Measurements from ENCODE around the gene TFDP3.

TFDP3 gene

GRCh38 chrX:133218329-133218728 is at the start of gene TFDP3:
Gene TFDP3 (minus strand): TSS chrX:133218354. CDS start chrX:133218259, 95 bp downstream.
- no peak for DNase-seq

- no peak for DNase-seq
Observed at GRCh38 chrX:133267621-133268020, 49.5 kb upstream of the TFDP3 start.

GRCh38 chrX:133265331-133265730 is 47.2 kb upstream of the TFDP3 start:
- DNase-seq = no peak

GRCh38 chrX:133258481-133258880 is 40.3 kb upstream of the TFDP3 start:
- no peak for DNase-seq

GRCh38 chrX:133254666-133255065 is 36.5 kb upstream of the TFDP3 start:
- DNase-seq = no peak

- DNase-seq = no peak
Observed at GRCh38 chrX:133251204-133251603, 33.0 kb upstream of the TFDP3 start.

GRCh38 chrX:133250184-133251100 is 32.3 kb upstream of the TFDP3 start:
- no peak for DNase-seq

GRCh38 chrX:133249266-133250058 is 31.3 kb upstream of the TFDP3 start:
- no peak for DNase-seq

GRCh38 chrX:133248177-133248576 is 30.0 kb upstream of the TFDP3 start:
- DNase-seq = no peak

GRCh38 chrX:133246921-133247320 is 28.8 kb upstream of the TFDP3 start:
- no peak for DNase-seq

- DNase-seq = no peak
Observed at GRCh38 chrX:133235830-133236229, 17.7 kb upstream of the TFDP3 start.

- DNase-seq = no peak
Observed at GRCh38 chrX:133232331-133232730, 14.2 kb upstream of the TFDP3 start.

- no peak for DNase-seq
Observed at GRCh38 chrX:133229361-133229760, 11.2 kb upstream of the TFDP3 start.

GRCh38 chrX:133215747-133216146 is 2.4 kb downstream of the TFDP3 start:
- no peak for DNase-seq

GRCh38 chrX:133215017-133215416 is 3.1 kb downstream of the TFDP3 start:
- DNase-seq = no peak

GRCh38 chrX:133214301-133214700 is 3.9 kb downstream of the TFDP3 start:
- DNase-seq = no peak

GRCh38 chrX:133213117-133213516 is 5.0 kb downstream of the TFDP3 start:
- DNase-seq = no peak

- no peak for DNase-seq
Observed at GRCh38 chrX:133207751-133208150, 10.4 kb downstream of the TFDP3 start.

- no peak for DNase-seq
Observed at GRCh38 chrX:133191739-133192039, 26.5 kb downstream of the TFDP3 start.

- DNase-seq = no peak
Observed at GRCh38 chrX:133190877-133191738, 27.0 kb downstream of the TFDP3 start.

GRCh38 chrX:133189195-133189594 is 29.0 kb downstream of the TFDP3 start:
- DNase-seq = no peak

GRCh38 chrX:133188631-133189030 is 29.5 kb downstream of the TFDP3 start:
- no peak for DNase-seq

- DNase-seq = no peak
Observed at GRCh38 chrX:133185938-133186337, 32.2 kb downstream of the TFDP3 start.
